C4-2B (cell line): Measurements from ENCODE around the gene LARP6.

Source experiments
- ZFX ChIP-seq: fragments of 450-650 bp; IDR thresholded peaks from 2 replicates; pipeline ENCODE4 v1.6.1; 2017
- TF ChIP-seq, protein P1 (sequence below): fragments of 450-650 bp; conservative IDR thresholded peaks from 2 replicates; pipeline ENCODE4 v1.5.1; 2017; ENCODE audit warnings: mild to moderate bottlenecking

DNA sequence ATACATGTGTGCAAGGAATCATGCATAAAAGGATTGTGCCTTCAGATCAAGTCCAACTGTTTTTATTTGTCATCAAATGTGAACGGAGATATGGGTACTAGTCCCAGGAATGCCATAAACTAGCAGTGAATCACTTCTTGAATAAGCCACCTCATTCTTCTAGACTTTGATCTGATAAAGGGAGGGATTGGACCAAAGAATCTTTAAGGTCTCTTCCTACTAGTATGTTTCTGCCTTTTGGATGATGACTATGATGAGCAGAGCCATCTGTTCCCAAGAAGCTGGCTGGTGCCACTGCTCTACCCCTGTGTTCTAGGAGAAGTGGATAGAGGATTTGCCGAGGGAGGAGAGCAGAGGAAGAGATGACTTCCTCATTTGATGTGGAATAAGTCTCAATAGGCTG, 61.8 kb downstream of the LARP6 start:
- TF ChIP-seq, protein P1, sequence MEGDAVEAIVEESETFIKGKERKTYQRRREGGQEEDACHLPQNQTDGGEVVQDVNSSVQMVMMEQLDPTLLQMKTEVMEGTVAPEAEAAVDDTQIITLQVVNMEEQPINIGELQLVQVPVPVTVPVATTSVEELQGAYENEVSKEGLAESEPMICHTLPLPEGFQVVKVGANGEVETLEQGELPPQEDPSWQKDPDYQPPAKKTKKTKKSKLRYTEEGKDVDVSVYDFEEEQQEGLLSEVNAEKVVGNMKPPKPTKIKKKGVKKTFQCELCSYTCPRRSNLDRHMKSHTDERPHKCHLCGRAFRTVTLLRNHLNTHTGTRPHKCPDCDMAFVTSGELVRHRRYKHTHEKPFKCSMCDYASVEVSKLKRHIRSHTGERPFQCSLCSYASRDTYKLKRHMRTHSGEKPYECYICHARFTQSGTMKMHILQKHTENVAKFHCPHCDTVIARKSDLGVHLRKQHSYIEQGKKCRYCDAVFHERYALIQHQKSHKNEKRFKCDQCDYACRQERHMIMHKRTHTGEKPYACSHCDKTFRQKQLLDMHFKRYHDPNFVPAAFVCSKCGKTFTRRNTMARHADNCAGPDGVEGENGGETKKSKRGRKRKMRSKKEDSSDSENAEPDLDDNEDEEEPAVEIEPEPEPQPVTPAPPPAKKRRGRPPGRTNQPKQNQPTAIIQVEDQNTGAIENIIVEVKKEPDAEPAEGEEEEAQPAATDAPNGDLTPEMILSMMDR, result no peak
- no peak for TF ChIP-seq ZFX
